NCI-H524 treated with DMSO at 0.1 percent for 48 hours (cell line): ENCODE measurements around the gene BCAR3.
"Not testable (repeated sequence)": the region's sequence is repeated elsewhere in the genome, so short reads cannot be mapped to it uniquely, and the experiment has no call there.

Source experiments
- DNase-seq: peaks from one replicate; lab custom pipeline; 2025; lab: John Stamatoyannopoulos, UW

BCAR3 gene

DNA sequence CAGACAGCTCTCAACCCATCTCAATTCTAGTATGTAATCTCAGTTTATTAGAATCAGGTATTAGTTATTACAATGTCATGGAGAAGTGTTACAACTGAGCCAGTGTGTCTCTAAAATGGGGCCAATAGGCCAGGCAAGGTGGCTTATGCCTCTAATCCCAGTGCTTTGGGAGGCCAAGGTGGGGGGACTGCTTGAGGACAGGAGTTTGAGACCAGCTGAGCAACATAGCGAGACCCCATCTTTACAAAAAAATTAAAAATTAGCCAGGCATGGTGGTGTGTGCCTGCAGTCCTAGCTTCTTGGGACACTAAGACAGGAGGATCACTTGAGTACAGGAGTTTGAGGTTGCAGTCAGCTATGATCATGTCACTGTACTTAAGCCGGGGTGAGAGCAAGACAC is 104.9 kb downstream of the BCAR3 start:
- DNase-seq, result no peak

- DNase-seq, result peak; percentile 84
These were observed 105.3 kb downstream of the BCAR3 start for GRCh38 chr1:93576346-93576745.

- no peak for DNase-seq
These were observed 105.9 kb downstream of the BCAR3 start for GRCh38 chr1:93575621-93576284.

DNA sequence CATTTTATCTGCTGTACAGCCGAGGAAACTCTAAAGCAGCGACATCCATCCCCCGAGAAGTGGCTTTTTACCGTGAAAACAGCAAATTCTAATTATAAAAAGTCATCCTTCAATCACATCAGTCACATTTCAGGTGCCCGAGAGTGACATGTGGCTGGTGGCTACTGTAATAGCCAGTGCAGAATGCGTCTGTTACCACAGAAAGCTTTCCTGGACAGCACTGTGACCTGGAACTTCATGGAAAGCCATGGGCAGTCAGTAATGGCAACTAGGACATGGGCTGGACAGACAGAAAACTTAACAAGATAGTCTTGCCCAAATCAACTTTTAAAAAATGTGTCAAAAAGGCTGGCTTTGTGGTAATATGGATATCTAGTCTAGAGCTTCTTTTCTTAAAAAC is 106.6 kb downstream of the BCAR3 start:
- no peak for DNase-seq

DNA sequence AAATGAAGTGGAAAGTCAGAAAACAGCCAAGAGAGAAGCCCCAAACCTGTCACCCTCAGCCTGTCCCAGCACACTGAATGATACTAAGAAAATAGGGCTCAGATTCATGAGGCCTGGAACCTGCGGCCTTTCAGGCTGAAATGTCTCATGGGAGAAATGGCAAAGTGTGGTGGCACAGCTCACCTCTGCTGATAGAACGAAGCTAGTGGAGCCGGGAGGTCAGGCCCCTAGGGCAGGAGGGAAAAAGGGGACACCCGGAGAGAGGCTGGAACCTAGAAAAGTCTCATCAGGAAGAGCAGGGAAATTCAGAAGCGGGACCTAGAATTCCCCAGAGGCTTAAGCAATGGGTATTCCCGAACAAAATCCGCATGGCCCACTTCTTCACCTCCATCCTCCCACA is 107.1 kb downstream of the BCAR3 start:
- DNase-seq, result no peak

GRCh38 chr1:93573940-93574469 is 107.6 kb downstream of the BCAR3 start:
- DNase-seq, result no peak

- no peak for DNase-seq
These were observed 109.9 kb downstream of the BCAR3 start for GRCh38 chr1:93571623-93572310.

DNA sequence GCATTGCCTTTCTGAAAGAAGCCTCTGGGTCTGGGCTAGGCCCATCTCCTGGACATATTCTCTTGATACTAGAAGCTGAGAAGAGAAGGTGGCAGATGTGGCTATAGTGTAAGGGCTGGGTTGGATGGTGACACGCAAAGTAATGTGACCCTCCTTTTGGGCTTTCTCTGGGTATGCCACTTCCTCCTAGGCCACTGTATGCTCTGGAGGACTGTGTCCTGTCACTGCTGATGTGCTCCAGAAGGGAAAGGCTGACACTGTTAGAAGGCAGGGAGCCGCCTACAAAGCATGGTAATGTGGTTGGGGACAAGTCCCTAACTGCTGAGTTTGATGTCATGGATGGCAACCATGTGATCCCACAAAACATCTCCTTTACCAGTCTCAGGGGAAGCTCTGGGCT is 112.1 kb downstream of the BCAR3 start:
- no peak for DNase-seq

- no peak for DNase-seq
These were observed 114.2 kb downstream of the BCAR3 start for GRCh38 chr1:93567255-93567918.

DNA sequence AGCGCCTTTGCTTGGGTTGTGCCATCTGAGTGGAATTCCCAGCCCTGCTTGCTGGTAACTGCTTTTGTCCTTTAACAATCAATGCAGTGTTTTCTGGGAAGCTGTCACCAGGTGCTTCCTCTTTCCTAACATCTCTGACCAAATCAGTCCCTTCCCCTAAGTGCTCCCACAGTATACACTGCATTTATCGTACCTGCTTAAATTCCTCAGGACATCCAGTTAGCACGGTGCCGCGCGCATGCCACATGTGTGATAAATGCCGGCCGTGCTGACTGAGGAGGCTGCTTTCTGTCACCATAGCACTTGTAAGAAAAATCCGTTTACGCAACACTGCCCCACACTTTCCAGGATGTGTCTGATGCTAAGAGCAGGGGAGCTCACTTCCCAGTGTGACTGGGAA is 115.4 kb downstream of the BCAR3 start:
- DNase-seq, result no peak

DNA sequence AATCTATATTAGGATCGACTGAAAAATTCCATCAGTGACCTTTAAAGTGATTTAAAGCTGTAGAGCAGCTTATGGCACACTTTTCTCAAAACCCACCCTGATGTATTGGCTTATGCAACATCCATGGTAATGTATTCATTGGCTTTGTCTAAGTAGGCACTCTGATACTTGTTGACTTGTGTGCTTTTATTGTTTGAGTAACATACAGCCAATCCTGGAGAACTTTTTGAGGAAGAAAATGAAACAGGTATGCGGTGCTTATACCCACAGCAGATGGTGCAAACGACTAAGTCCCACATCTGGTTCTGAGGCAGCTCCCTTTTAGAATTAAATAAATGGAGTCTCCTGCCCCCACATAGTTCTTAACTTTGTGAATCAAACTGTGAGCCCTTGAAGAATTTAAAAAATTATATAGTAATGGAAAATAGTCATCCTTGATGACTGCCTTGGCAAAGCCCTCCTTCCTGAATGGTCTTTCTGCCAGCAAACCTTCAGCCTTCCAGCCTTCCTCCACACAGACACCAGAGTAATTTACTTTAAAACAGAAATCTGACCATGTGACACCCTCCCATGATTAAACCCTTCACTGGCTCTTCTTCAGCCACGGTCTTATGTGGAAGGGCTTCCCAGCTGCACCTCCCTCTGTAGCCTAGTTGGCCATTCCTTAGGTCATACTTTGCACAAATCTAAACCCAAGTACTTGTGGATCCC is 116.0 kb downstream of the BCAR3 start:
- DNase-seq, result no peak

GRCh38 chr1:93559695-93560094 is 121.9 kb downstream of the BCAR3 start:
- DNase-seq, result no peak

DNA sequence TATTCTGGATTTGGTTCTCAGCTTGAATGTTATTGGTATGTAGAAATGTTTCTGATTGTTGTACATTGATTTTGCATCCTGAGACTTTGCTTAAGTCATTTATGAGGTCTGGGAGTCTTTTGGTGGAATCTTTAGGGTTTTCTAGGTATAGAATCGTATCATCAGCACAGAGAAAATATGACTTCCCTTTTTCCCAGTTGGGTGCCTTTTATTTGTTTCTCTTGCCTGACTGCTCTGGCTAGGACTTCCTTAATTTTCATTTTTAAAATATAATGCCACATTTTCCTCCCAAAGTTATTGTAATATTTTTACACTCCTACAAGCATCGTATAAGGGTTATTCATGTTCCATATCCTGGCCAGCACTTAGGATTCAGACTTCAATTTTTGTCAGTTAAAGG is 122.6 kb downstream of the BCAR3 start:
- DNase-seq, result no peak

- DNase-seq, result no peak
These were observed 125.3 kb downstream of the BCAR3 start for GRCh38 chr1:93556291-93556690.

DNA sequence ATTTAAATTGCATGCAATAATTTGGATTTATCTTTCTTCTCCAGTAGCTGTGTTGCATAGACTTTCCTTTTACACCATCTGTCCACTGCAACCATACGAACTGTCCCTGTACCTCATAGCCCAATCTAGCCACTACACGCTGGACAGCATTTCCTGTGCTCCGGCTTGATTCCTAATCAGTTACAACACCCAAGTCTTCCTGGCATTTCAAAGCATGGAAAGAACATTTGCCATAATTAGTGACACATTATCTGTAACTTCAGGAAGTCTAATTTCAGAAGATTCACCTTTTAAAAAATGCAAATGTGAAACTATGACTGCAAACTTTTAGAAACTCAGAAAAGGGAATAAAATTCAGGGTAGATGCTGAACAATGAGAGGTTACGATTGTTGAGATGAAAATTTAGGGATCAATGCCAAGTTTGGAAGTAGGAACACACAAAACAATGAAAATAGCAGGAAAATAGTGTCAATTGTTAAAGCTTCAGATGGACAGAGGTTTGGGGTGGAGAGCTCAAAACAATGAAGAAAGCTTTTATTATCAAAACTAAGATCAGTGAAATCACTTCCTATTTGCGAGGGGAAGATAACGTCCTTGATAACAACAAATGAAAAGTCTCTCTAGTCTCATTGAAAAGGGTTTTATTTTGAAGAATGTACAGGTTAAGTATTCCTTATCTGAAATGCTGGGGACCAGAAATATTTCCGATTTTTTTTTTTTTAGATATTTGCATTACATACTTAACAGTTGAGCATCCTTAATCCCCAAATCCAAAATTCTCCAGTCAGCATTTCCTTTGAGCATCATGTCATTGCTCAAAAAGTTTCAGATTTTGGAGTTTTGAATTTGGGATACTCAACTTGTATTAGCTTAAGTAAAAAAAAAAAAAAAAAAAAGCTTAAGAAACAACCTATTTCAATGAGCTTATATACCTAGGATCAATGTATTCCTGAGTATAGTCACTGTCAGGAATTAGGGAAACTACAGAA is 126.5 kb downstream of the BCAR3 start:
- DNase-seq, result no peak

DNA sequence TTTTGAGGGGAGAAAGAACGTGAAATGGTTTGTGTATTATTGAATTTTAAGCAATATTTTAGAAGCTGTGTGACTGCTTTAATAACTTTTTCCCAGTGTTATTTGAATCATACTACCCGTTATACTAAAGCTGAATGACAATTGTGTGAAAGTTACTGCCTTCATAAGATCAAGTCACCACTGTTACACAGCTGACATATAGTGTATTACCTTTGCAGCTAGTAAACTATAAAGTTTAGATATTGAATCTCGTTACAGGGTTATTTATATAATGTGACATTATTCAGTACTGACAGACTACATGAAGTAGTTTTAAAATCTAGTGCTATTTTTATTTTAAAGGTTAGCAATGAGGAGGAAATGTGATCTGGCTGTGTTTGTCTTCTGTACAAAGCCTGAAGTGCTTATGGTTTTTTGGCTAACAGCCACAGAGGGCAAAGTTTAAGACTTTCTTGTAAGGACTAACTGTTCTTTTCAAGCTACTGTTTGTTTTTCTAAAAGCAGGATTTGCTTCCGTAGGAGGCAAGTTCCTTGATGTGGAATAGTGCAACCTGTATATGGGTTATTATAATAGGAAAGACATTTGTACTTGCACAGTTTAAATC is 127.6 kb downstream of the BCAR3 start:
- DNase-seq, result not testable (repeated sequence)

GRCh38 chr1:93552741-93553455 is 128.7 kb downstream of the BCAR3 start:
- DNase-seq, result peak; percentile 26

GRCh38 chr1:93549811-93550210 is 131.8 kb downstream of the BCAR3 start:
- DNase-seq, result no peak

DNA sequence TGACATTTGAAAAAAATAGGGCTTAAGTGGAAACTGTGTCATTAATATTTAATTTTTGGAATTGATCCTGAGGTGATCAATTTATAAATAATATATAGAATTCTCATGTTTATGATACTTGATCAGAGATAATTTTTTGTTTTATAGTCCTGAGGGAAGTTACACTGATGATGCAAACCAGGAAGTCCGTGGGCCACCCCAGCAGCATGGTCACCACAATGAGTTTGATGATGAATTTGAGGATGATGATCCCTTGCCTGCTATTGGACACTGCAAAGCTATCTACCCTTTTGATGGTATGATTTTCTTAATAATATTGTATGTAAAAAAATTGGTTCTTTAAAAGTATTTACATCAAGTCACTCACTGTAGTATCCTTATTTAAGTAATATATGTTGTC is 132.5 kb downstream of the BCAR3 start:
- DNase-seq, result no peak
